ENCODE results near the gene PLCE1. TPM values are rescaled to one million over a fixed set of nuclear protein-coding genes. Genes with fewer than 3 reads are reported as not detected.

The PLCE1 gene
- 10 to 100 TPM; 42.4 to 45.5 TPM for total RNA-seq

DNA sequence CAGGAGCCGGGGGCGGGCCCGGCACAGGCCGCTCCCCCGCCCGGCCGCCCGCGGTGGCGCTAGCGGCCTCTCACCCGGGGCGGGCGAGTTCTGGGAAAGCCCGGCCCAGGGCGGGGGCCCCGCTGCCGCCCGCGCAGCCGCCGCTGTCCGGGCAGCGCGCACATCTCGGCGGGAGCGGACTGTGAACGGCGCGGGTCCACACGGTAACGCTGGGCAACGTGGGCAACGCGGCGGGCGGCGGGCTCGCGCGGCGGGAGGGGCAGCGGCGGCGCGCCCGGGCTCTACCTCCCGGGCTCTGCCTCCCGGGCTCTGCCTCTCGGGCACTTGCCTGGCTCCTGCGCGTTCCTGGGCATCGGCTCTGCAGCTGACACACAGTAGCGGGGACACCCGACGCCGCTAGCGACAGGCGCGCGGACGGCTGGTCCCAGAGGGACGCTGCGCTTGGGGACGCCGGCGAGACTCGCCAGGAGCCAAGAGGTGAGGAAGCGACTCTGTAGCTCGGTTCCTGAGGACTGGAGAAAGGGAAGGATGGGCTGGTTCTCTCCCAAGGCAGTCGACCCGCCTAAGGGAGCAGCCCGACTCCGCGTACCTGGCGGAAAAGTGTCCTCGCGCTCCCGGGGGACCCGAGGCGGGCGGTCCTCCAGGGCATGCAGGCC, at the start of gene PLCE1:
TSS of gene PLCE1 (plus strand) at position 150 of the 656 bp plus-strand sequence. CDS start 37,116 bp downstream, outside the sequence.
- peak within 1 kb of the TSS; percentile 74 to 84 for H3K9ac ChIP-seq (ENCODE audit: low read depth in 2 of 2, low read length in 2 of 2)
- DNase-seq, result peak; percentile 73
- TF ChIP-seq, protein P1, sequence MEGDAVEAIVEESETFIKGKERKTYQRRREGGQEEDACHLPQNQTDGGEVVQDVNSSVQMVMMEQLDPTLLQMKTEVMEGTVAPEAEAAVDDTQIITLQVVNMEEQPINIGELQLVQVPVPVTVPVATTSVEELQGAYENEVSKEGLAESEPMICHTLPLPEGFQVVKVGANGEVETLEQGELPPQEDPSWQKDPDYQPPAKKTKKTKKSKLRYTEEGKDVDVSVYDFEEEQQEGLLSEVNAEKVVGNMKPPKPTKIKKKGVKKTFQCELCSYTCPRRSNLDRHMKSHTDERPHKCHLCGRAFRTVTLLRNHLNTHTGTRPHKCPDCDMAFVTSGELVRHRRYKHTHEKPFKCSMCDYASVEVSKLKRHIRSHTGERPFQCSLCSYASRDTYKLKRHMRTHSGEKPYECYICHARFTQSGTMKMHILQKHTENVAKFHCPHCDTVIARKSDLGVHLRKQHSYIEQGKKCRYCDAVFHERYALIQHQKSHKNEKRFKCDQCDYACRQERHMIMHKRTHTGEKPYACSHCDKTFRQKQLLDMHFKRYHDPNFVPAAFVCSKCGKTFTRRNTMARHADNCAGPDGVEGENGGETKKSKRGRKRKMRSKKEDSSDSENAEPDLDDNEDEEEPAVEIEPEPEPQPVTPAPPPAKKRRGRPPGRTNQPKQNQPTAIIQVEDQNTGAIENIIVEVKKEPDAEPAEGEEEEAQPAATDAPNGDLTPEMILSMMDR (IDR thresholded peaks at IDR 0.05), result no peak

GRCh38 chr10:93945819-93946218, 47.9 kb upstream of the PLCE1 start:
- Histone ChIP-seq H3K27me3 (no peaks in the 10 kb centered on the region), H3K4me3 (no peak overlapping the region), H3K27ac (no peak overlapping the region), H3K9me3 (no peaks in the 10 kb centered on the region), H3K9ac (ENCODE audit: low read depth in 2 of 2, low read length in 2 of 2) (no peak overlapping the region), H3K36me3 (no peaks in the 10 kb centered on the region), H3K4me1 (no peaks in the 10 kb centered on the region)
- DNase-seq, result no peak
- intact Hi-C loops (cut with DNase I), result no loop called here
- TF ChIP-seq, protein P1 (IDR thresholded peaks at IDR 0.05), result no peak

More for the DNA sequence above, at the start of gene PLCE1:
- H3K27me3 ChIP-seq, result no peaks in the 10 kb centered on the region
- H3K36me3 ChIP-seq, result no peaks in the 10 kb centered on the region
- H3K9me3 ChIP-seq, result no peaks in the 10 kb centered on the region
- H3K4me1 ChIP-seq, result no peaks in the 10 kb centered on the region
- intact Hi-C loops (cut with DNase I), result no loop called here
- H3K4me3 ChIP-seq, result peak within 1 kb of the TSS; percentile 61
- H3K27ac ChIP-seq, result peak within 1 kb of the TSS; percentile 69

DNA sequence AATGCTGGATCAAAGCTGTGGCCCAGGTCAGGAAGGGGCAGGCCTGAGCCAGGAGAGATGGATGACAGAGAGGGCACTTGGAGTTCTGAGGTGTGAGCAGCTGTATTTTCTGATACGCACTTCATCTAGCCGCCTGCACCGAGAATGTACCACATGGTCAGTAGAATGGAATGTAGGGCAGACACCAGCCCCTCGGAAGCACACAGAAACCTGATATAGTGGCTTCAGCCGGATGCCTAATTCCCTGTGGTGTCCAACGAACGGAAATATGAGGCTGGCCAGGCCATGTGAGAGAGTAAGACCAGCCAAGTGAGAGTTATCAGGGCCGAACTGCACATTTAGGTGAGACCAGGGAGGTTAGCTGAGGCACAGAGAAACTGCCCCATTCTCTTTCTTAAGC, 46.7 kb upstream of the PLCE1 start:
- H3K27ac ChIP-seq, result no peak overlapping the region
- H3K9ac ChIP-seq (ENCODE audit: low read depth in 2 of 2, low read length in 2 of 2), result no peak overlapping the region
- no peaks in the 10 kb centered on the region for H3K9me3 ChIP-seq
- H3K4me3 ChIP-seq, result no peak overlapping the region
- H3K36me3 ChIP-seq, result no peaks in the 10 kb centered on the region
- intact Hi-C loops (cut with DNase I), result no loop called here
- no peaks in the 10 kb centered on the region for H3K27me3 ChIP-seq
- TF ChIP-seq, protein P1 (IDR thresholded peaks at IDR 0.05), result no peak
- no peak for DNase-seq
- no peaks in the 10 kb centered on the region for H3K4me1 ChIP-seq

- no peak for DNase-seq
- Histone ChIP-seq H3K9me3 (no peaks in the 10 kb centered on the region), H3K9ac (ENCODE audit: low read depth in 2 of 2, low read length in 2 of 2) (no peak overlapping the region), H3K27me3 (no peaks in the 10 kb centered on the region), H3K36me3 (no peaks in the 10 kb centered on the region), H3K4me1 (no peaks in the 10 kb centered on the region), H3K4me3 (no peak overlapping the region), H3K27ac (no peak overlapping the region)
- TF ChIP-seq, protein P1 (IDR thresholded peaks at IDR 0.05), result no peak
- intact Hi-C loops (cut with DNase I), result no loop called here
Measured at GRCh38 chr10:93947524-93947923, 46.2 kb upstream of the PLCE1 start.

DNA sequence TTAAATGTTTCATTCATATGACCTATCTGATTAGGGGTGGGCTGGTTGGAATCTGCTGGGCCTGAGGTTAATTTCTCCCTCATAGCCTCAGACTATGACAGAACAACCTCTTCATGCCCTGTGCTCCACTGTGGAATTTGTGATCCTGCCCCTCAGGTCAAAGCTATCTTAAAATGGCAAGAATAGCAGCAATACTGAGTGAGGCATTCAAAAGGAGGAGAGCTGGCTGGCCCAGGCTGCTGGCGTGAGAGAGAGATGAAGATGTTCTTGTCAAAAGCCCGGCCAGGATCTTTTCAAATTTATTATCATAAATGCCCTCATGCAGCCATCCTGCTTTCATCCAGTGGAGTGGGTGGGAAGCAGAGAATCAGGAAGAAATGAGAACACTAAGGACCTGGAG, 41.8 kb upstream of the PLCE1 start:
- Histone ChIP-seq H3K9me3 (no peaks in the 10 kb centered on the region), H3K27ac (no peak overlapping the region), H3K36me3 (no peaks in the 10 kb centered on the region), H3K27me3 (no peaks in the 10 kb centered on the region), H3K4me1 (no peaks in the 10 kb centered on the region), H3K4me3 (no peak overlapping the region), H3K9ac (ENCODE audit: low read depth in 2 of 2, low read length in 2 of 2) (no peak overlapping the region)
- TF ChIP-seq, protein P1 (IDR thresholded peaks at IDR 0.05), result no peak
- DNase-seq, result no peak
- intact Hi-C loops (cut with DNase I), result no loop called here
